GM12873 (cell line): ENCODE measurements around the gene KBTBD12.

Experiments
- CTCF ChIP-seq: IDR thresholded peaks from 2 replicates; pipeline ENCODE4 v1.5.1; 2012; ENCODE audit warnings: low read depth, mild to moderate bottlenecking, moderate library complexity, low read length, control low read depth; ENCODE audit not compliant: insufficient read depth; ENCODE audit errors: missing control alignments

KBTBD12 gene

DNA sequence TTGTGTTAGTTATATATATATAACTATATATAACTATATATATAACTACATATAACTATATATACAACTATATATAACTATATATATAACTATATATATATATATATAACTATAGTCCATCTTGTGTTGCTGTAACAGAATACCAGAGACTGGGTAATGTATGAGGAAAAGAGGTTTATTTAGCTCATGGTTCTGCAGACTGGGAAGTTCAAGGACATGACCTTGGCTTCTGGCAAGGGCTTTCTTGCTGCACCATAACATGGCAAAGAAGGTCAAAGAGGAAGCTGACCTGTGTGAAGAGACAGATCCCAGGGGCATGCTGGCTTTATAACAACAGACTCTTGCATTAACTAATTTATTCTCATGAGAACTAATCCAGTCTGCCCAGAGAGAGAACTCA, 27.6 kb downstream of the KBTBD12 start:
- no peak for TF ChIP-seq CTCF

DNA sequence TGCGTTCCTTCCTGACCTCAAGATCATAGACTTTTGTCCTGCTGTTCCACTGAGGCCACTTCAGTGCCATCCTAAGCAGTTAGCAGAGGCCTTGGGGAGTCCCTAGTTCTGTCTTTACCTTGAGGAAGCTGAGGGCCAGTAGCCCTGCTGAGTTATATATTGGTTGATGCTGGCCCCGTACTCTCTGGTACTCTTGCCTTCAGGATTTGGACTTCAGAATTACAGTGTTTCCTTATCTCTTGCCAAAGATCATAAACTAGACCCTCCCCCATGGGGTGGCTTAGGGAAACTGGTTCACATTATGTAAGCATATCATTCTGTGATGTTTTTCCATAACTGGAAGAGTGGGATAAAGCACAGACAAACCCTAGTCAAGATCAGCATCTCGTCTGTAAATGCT, 33.2 kb downstream of the KBTBD12 start:
- no peak for TF ChIP-seq CTCF

DNA sequence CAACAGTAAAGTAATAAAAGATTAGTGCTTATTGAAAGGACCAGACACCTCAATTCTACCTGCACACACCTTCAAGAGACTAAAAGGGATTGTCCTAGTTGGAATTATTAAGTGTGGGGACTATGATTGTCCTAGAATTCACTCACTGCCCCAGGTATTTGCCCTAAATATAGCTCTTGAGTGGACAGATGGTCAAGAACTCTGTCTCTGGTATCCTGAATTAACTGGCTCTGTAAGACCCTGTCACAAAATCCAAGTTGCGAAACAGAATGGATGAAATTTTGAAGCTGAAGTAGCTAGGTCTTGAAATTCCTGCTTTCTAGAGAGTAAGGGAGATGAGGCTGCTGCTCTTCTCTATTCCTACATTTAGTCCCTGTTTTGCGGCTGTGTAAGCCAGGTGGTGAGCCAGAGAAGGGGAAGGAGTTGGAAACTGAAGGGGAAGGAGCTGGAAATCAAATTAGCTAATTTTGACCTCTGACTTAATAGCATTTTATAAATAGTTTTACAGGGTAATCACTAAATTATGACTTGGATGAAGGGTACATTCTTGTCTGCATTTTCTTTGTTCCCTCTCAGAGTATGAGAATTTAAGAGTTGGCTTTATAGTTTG, 34.5 kb downstream of the KBTBD12 start:
- no peak for TF ChIP-seq CTCF

GRCh38 chr3:127951276-127951675, 36.2 kb downstream of the KBTBD12 start:
- TF ChIP-seq CTCF, result no peak

GRCh38 chr3:127953091-127954035, 38.3 kb downstream of the KBTBD12 start:
- TF ChIP-seq CTCF, result no peak

DNA sequence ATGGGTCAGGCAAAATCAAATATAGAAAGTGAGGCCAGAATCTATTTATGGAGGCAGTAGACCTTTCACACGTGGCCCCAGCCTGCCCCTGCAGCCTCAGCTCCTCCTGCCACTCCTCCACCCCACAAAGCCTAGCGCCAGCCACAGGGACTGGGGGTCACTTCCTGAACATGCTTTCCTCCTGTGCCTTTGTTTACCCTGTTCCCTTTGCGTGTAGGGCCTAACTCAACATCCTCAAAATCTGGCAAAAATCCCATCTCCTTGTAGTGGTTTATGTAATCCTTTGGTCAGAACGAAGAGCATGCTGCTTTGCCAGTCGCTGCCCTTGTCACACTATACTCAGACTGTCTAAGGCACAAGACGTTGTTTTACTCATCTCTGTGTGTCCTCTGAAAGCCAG, 39.6 kb downstream of the KBTBD12 start:
- no peak for TF ChIP-seq CTCF

GRCh38 chr3:127955728-127956127, 40.7 kb downstream of the KBTBD12 start:
- TF ChIP-seq CTCF, result no peak
